WERI-Rb-1 (cell line): ENCODE measurements around the gene MCF2L2.

ENCODE experiments used
- DNase-seq: peaks from one replicate; pipeline ENCODE4 v3.0.0-alpha.2; 2020
- H3K27ac ChIP-seq: fragments of 250-450 bp; sonication (Bioruptor Pico); 2 replicates; pipeline ENCODE4 v1.5.1; 2020; ENCODE audit warnings: mild to moderate bottlenecking, moderate library complexity
- H3K27me3 ChIP-seq: fragments of 250-450 bp; sonication (Bioruptor Pico); 2 replicates; pipeline ENCODE4 v1.5.1; 2021; ENCODE audit warnings: mild to moderate bottlenecking, low read depth, moderate library complexity; ENCODE audit not compliant: insufficient read depth, severe bottlenecking
- H3K36me3 ChIP-seq: fragments of 250-450 bp; sonication (Bioruptor Pico); 2 replicates; pipeline ENCODE4 v1.5.1; 2020; ENCODE audit warnings: mild to moderate bottlenecking, moderate library complexity
- H3K4me3 ChIP-seq: 2 replicates; pipeline ENCODE4 v1.5.1; 2011; ENCODE audit warnings: low read depth, mild to moderate bottlenecking, control low read depth, low read length
- H3K9me3 ChIP-seq: fragments of 250-450 bp; sonication (Bioruptor Pico); 2 replicates; pipeline ENCODE4 v1.5.1; 2021; ENCODE audit warnings: mild to moderate bottlenecking, moderate library complexity; ENCODE audit not compliant: severe bottlenecking
- TF ChIP-seq, protein P1 (sequence below): IDR thresholded peaks from 2 replicates; pipeline ENCODE4 v1.5.1; 2011; ENCODE audit warnings: low read depth, mild to moderate bottlenecking, control low read depth, inconsistent platforms, low read length

MCF2L2 gene

DNA sequence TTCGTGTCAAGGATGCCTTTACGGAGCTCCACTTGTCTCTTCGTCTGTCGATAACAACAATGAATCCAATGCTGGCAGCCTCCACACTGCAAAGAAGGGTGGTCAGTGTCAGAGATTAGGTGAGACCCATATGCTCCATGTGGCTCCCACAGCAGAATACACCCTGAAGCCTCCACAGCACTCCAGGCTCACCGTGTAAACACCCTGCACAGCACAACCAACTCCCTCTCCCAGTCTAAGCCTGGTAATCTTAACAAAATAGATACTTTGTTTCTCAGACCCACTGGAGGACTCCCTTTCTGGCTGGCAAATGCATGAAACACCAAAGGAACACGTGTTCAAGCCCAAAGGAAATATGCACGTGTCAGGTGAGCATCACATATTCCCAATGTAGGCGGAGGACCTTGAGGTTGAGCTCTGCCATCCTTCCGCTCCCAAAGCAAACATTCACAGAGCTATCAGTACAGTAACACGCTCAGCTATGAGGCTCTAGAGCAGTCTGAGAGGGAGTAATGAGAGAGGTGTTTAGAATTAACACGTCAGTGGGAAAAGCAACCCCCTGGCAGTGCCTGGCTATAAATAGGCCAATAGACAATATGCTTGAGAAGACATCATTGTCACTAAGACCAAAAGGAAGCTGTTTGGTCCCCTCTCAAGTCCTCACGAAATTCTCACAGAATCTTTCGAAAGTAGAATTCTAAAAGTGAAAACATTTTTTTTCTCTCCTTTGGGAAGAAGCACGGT is 86.7 kb downstream of the MCF2L2 start:
- Histone ChIP-seq H3K27me3 (no peaks in the 10 kb centered on the region), H3K27ac (no peak overlapping the region), H3K9me3 (no peaks in the 10 kb centered on the region), H3K36me3 (no peaks in the 10 kb centered on the region), H3K4me3 (no peak overlapping the region)
- no peak for DNase-seq
- TF ChIP-seq, protein P1, sequence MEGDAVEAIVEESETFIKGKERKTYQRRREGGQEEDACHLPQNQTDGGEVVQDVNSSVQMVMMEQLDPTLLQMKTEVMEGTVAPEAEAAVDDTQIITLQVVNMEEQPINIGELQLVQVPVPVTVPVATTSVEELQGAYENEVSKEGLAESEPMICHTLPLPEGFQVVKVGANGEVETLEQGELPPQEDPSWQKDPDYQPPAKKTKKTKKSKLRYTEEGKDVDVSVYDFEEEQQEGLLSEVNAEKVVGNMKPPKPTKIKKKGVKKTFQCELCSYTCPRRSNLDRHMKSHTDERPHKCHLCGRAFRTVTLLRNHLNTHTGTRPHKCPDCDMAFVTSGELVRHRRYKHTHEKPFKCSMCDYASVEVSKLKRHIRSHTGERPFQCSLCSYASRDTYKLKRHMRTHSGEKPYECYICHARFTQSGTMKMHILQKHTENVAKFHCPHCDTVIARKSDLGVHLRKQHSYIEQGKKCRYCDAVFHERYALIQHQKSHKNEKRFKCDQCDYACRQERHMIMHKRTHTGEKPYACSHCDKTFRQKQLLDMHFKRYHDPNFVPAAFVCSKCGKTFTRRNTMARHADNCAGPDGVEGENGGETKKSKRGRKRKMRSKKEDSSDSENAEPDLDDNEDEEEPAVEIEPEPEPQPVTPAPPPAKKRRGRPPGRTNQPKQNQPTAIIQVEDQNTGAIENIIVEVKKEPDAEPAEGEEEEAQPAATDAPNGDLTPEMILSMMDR: no peak

DNA sequence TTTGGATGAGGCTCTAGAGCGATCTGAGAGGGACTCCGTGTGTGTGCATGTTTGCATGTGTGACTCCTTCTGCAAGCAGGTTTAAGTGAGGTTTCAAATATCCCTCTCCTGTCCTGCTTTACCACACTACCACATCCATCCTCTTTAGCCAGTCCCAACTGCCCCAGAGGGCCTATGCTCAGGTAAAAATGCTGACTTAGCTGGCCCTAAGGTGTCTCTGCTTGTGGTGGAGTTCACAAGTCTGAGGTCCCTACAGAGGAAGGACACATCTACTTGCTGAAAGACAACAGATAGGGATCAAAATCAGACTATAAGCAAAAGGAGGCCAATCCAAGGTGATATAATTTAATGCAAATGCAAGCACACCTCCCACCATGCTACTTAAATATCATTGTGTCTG is 88.2 kb downstream of the MCF2L2 start:
- no peak for DNase-seq
- TF ChIP-seq, protein P1: no peak
- H3K27ac ChIP-seq: no peak overlapping the region
- no peak overlapping the region for H3K4me3 ChIP-seq
- no peaks in the 10 kb centered on the region for H3K27me3 ChIP-seq
- H3K9me3 ChIP-seq: no peaks in the 10 kb centered on the region
- no peaks in the 10 kb centered on the region for H3K36me3 ChIP-seq

DNA sequence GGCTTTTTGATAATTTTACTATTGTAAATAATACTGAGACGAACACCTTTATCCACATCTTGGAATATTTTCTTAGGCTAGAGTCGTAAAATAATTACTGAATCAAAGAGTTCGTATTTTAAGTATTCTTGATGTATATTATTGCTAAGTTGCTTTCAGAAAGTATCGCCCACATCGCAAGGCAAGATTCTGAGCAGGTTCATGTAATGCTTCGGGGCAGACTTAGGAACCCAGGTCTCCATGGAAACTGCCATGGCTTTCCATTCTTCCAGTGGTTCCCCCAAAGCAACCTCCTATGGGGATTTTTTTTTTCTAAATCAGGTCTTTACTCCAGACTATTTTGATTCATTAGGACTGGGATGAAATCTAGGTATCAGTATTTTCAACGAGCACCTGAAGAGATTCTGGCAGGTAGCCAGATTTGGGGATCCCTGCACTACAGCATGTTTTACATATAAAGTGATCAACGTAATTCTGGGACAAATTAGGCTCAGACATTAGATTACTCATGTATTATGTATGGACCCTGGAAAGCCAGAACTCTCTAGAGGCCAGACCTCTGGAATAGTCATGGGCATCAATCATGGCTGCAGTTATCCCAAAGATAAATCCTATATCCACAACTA is 88.8 kb downstream of the MCF2L2 start:
- no peak overlapping the region for H3K4me3 ChIP-seq

DNA sequence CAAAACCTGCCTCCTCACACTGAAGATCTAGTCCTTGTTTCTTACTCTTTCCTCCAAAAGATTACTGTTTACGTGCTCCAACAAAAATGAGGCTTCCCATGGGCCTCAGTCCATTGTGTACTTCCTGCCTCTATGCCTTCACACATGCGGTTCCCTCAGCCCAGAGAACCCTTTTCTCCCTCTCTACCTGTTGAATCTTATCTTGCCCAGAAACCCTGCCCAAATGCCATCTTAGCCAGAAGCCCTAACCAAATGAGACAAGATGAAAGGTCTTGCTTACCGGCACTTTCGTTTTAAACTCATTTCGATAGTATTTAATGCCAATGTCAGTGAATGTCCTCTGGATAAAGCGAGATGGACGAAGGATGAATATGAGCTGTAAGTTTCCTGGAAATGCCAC is 89.9 kb downstream of the MCF2L2 start:
- H3K27ac ChIP-seq: no peak overlapping the region
- H3K9me3 ChIP-seq: no peaks in the 10 kb centered on the region
- no peaks in the 10 kb centered on the region for H3K27me3 ChIP-seq
- H3K4me3 ChIP-seq: no peak overlapping the region
- TF ChIP-seq, protein P1: no peak
- DNase-seq: no peak
- no peaks in the 10 kb centered on the region for H3K36me3 ChIP-seq

More for the DNA sequence above, 88.8 kb downstream of the MCF2L2 start:
- H3K36me3 ChIP-seq: no peaks in the 10 kb centered on the region
- H3K27ac ChIP-seq: no peak overlapping the region
- no peaks in the 10 kb centered on the region for H3K27me3 ChIP-seq
- H3K9me3 ChIP-seq: no peaks in the 10 kb centered on the region
- TF ChIP-seq, protein P1: no peak
- DNase-seq: no peak

DNA sequence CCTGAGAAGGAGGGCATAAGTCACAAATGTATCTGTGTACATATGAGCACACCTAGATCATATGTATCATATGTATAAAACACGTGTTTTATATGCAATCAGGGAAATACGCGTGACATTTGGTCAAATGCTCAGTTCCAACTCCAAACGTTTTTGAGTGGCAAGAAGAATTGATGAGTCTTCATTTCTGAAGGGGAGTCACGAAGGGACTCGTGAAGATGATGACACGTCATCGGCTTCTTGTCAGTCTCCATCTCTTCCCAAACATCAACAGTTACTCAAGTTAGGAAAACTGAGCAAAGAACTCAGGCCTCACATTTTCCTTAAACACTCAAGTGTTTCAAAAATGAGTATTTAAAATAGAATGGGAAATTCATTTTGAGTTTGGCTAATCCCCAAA is 95.9 kb downstream of the MCF2L2 start:
- DNase-seq: no peak
- H3K27ac ChIP-seq: no peak overlapping the region
- no peak overlapping the region for H3K4me3 ChIP-seq
- no peaks in the 10 kb centered on the region for H3K9me3 ChIP-seq
- TF ChIP-seq, protein P1: no peak
- H3K27me3 ChIP-seq: no peaks in the 10 kb centered on the region
- no peaks in the 10 kb centered on the region for H3K36me3 ChIP-seq
